HG02870 (cell line): Measurements from ENCODE around the gene EBF3.
A peak's percentile ranks its signal among the peaks of the same experiment; 100 is the strongest.

Source experiments
- ATAC-seq: cut with Tn5 transposase; IDR thresholded peaks from one replicate; pipeline ENCODE4 v1.9.1; 2021; ENCODE audit warnings: mild to moderate bottlenecking, moderate library complexity; ENCODE audit not compliant: unreplicated experiment

The EBF3 gene

GRCh38 chr10:129893104-129894089 is 70.7 kb downstream of the EBF3 start:
- no peak for ATAC-seq

- no peak for ATAC-seq
Observed at GRCh38 chr10:129892548-129893052, 71.5 kb downstream of the EBF3 start.

- no peak for ATAC-seq
Observed at GRCh38 chr10:129891806-129892205, 72.3 kb downstream of the EBF3 start.

GRCh38 chr10:129890170-129890569 is 73.9 kb downstream of the EBF3 start:
- no peak for ATAC-seq

- peak; percentile 72 for ATAC-seq
Observed at GRCh38 chr10:129888784-129889616, 75.1 kb downstream of the EBF3 start.

GRCh38 chr10:129887986-129888783 is 75.9 kb downstream of the EBF3 start:
- ATAC-seq, result no peak

- ATAC-seq, result no peak
Observed at GRCh38 chr10:129887381-129887905, 76.6 kb downstream of the EBF3 start.

- ATAC-seq, result no peak
Observed at GRCh38 chr10:129886263-129886662, 77.8 kb downstream of the EBF3 start.

GRCh38 chr10:129885526-129885925 is 78.5 kb downstream of the EBF3 start:
- no peak for ATAC-seq

- ATAC-seq, result no peak
Observed at GRCh38 chr10:129884398-129885078, 79.5 kb downstream of the EBF3 start.

- ATAC-seq, result no peak
Observed at GRCh38 chr10:129883626-129884397, 80.3 kb downstream of the EBF3 start.

- no peak for ATAC-seq
Observed at GRCh38 chr10:129883029-129883428, 81.0 kb downstream of the EBF3 start.

GRCh38 chr10:129882291-129883010 is 81.6 kb downstream of the EBF3 start:
- ATAC-seq, result no peak

- ATAC-seq, result no peak
Observed at GRCh38 chr10:129881641-129882040, 82.4 kb downstream of the EBF3 start.

GRCh38 chr10:129880191-129880870 is 83.7 kb downstream of the EBF3 start:
- ATAC-seq, result no peak

- no peak for ATAC-seq
Observed at GRCh38 chr10:129879655-129880054, 84.4 kb downstream of the EBF3 start.

GRCh38 chr10:129878835-129879234 is 85.2 kb downstream of the EBF3 start:
- ATAC-seq, result no peak
